Measurements from ENCODE around the gene PRSS38. TPM values are rescaled to one million over a fixed set of nuclear protein-coding genes. Genes with fewer than 3 reads are reported as not detected.

PRSS38 gene
- total and polyA plus RNA-seq, 2 experiments from 2014 or later: not detected

DNA sequence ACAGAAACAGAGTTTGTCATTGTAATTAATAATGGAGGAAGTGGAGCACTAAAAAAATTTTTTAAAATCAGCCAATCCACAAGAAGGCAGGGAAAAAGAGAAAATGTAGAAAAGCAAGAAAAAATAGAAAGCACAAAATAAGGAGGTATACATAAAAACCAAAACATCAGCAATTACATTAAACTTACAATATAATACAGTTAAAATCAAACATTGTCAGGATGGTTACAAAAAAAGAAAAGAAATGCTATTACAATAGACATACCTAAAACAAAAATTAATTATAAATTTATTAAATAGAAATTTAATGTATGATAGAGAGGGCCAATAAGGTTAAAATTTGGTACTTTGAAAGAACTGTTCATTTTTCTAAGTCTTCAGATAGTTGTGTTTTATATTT is 38.7 kb downstream of the PRSS38 start:
- H3K27me3 ChIP-seq (replicated peaks; ENCODE audit: insufficient read depth): peaks cover 8% of the 10 kb centered on the region; the same call in 1 of the 2 replicates
- H3K9me3 ChIP-seq (ENCODE audit: low read depth): no peaks in the 10 kb centered on the region
- H3K9ac ChIP-seq: no peak overlapping the region
- no peaks in the 10 kb centered on the region for H4K20me1 ChIP-seq (ENCODE audit: insufficient read depth)
- no peak overlapping the region for H3K4me3 ChIP-seq
- in situ Hi-C loops (cut with MboI): no loop called here
- no peak overlapping the region for H3K27ac ChIP-seq
- no peak overlapping the region for H2AFZ ChIP-seq
- DNase-seq: no peak
- H3K4me1 ChIP-seq (ENCODE audit: insufficient read depth): no peaks in the 10 kb centered on the region
- no peaks in the 10 kb centered on the region for H3K79me2 ChIP-seq (ENCODE audit: insufficient read depth)
- H3K9me2 ChIP-seq (ENCODE audit: insufficient read depth): no peaks in the 10 kb centered on the region
- no peaks in the 10 kb centered on the region for H3F3A ChIP-seq (ENCODE audit: insufficient read depth)
- no peaks in the 10 kb centered on the region for H3K36me3 ChIP-seq (ENCODE audit: low read depth)
- no peak overlapping the region for H3K4me2 ChIP-seq (ENCODE audit: unreplicated experiment)
- TF ChIP-seq EZH2phosphoT487 (IDR thresholded peaks at IDR 0.05; ENCODE audit: insufficient read depth, low read depth): no peak
- no peak for TF ChIP-seq EZH2 (IDR thresholded peaks at IDR 0.05; ENCODE audit: insufficient read depth, poor library complexity, severe bottlenecking)

DNA sequence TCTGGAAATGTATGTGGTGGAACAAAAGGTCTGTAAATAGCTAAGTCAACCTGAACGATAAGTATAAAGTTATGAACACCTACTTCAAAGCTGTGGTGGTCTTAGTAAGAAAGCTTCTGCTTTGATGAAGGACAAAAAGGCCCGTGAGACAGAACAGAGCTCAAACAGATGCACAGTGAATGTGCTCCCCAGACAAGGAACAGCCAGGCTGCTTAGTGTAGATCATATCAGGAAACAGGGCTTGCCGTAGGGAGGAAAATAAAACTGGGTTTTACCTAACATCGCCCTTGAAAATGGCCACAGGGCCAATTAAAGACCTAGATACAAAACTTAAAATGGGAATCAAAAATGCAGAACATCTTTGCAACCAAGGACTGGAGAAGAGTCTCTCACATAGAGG is 40.2 kb downstream of the PRSS38 start:
- Histone ChIP-seq H3K4me3 (no peak overlapping the region), H3K79me2 (ENCODE audit: insufficient read depth) (no peaks in the 10 kb centered on the region)

DNA sequence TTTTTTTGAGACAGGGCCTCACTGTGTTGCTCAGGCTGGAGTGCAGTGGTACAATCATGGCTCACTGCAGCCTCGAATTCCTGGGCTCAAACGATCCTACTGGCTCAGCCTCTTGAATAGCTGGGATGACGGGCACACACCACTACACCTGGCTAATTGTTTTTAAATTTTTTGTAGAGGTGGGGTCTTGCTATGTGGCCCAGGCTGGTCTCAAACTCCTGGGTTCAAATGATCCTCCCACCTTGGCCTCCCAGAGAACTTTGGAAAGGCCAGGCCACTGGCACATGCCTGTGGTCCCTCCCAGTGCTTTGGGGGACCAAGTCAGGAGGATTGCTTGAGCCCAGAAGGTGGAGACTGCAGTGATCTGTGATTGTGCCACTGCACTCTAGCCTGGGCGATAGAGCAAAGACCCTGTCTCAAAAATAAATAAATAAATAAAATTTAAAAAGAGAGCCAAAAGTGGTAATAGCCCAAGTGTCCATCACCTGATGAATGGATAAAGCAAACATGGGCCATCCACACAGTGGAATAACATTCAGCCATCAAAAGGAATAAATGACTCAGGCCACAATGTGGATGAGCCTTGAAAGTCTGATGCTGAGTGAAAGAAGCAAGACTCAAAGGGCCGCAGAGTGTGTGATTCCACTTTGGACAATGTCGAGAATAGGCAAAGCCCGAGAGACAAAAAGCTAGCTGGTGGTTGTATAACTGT is 40.8 kb downstream of the PRSS38 start:
- H3K4me1 ChIP-seq (ENCODE audit: insufficient read depth): no peaks in the 10 kb centered on the region
- H3K9me2 ChIP-seq (ENCODE audit: insufficient read depth): no peaks in the 10 kb centered on the region
- H4K20me1 ChIP-seq (ENCODE audit: insufficient read depth): no peaks in the 10 kb centered on the region
- H2AFZ ChIP-seq: no peak overlapping the region
- TF ChIP-seq EZH2phosphoT487 (IDR thresholded peaks at IDR 0.05; ENCODE audit: insufficient read depth, low read depth) (no peak), EZH2 (IDR thresholded peaks at IDR 0.05; ENCODE audit: insufficient read depth, poor library complexity, severe bottlenecking) (no peak)
- no peak overlapping the region for H3K4me2 ChIP-seq (ENCODE audit: unreplicated experiment)
- H3K36me3 ChIP-seq (ENCODE audit: low read depth): no peaks in the 10 kb centered on the region
- DNase-seq: no peak
- no peak overlapping the region for H3K9ac ChIP-seq
- H3K4me3 ChIP-seq: no peak overlapping the region
- H3K27me3 ChIP-seq (replicated peaks; ENCODE audit: insufficient read depth): peaks cover 5% of the 10 kb centered on the region; the same call in 1 of the 2 replicates
- in situ Hi-C loops (cut with MboI): no loop called here
- H3K9me3 ChIP-seq (ENCODE audit: low read depth): no peaks in the 10 kb centered on the region
- H3K27ac ChIP-seq: no peak overlapping the region
- H3K79me2 ChIP-seq (ENCODE audit: insufficient read depth): no peaks in the 10 kb centered on the region
- 41 to 43% methylated on average over 7 of the region's 7 CpGs for WGBS, 2 experiments (ENCODE audit: low coverage in 1 of 2, low lambda C conversion rate in 2 of 2, missing lambda C conversion rate in 2 of 2)
- H3F3A ChIP-seq (ENCODE audit: insufficient read depth): no peaks in the 10 kb centered on the region

More for the DNA sequence above, 40.2 kb downstream of the PRSS38 start:
- Histone ChIP-seq H3K4me1 (ENCODE audit: insufficient read depth) (no peaks in the 10 kb centered on the region), H3K27ac (no peak overlapping the region), H3K9me3 (ENCODE audit: low read depth) (no peaks in the 10 kb centered on the region), H3K4me2 (ENCODE audit: unreplicated experiment) (no peak overlapping the region), H3K36me3 (ENCODE audit: low read depth) (no peaks in the 10 kb centered on the region), H2AFZ (no peak overlapping the region), H3K9me2 (ENCODE audit: insufficient read depth) (no peaks in the 10 kb centered on the region), H3K9ac (no peak overlapping the region), H4K20me1 (ENCODE audit: insufficient read depth) (no peaks in the 10 kb centered on the region), H3F3A (ENCODE audit: insufficient read depth) (no peaks in the 10 kb centered on the region), H3K27me3 (replicated peaks; ENCODE audit: insufficient read depth) (0 out of 2 replicates have a peak, but pooled peaks cover 8% of the 10 kb centered on the region)
- in situ Hi-C loops (cut with MboI): no loop called here
- WGBS, 2 experiments (ENCODE audit: low coverage in 1 of 2, low lambda C conversion rate in 2 of 2, missing lambda C conversion rate in 2 of 2): 14 to 15% methylated on average over 4 of the region's 4 CpGs
- TF ChIP-seq EZH2phosphoT487 (IDR thresholded peaks at IDR 0.05; ENCODE audit: insufficient read depth, low read depth): no peak
- no peak for TF ChIP-seq EZH2 (IDR thresholded peaks at IDR 0.05; ENCODE audit: insufficient read depth, poor library complexity, severe bottlenecking)
- no peak for DNase-seq

DNA sequence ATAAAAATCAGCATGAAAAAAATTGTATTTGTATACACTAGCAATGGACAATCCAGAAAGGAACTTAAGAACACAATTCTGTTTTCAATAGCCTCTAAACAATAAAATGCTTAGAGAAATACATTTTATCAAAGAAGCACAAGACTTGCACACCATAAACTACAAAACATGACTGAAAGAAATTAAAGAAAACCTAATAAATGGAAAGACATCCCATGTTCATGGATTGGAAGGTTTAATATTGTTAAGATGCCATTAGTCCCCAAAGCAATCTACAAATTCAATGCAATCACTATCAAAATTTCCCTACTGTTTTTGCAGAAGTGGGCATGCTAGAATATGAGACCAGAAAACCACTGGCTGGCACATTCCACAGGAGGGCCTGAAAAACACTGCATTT is 49.4 kb downstream of the PRSS38 start:
- H3K79me2 ChIP-seq (ENCODE audit: insufficient read depth): no peaks in the 10 kb centered on the region
- no peak for TF ChIP-seq EZH2 (IDR thresholded peaks at IDR 0.05; ENCODE audit: insufficient read depth, poor library complexity, severe bottlenecking)
- no peak for TF ChIP-seq EZH2phosphoT487 (IDR thresholded peaks at IDR 0.05; ENCODE audit: insufficient read depth, low read depth)
- no peak for DNase-seq
- no peaks in the 10 kb centered on the region for H3F3A ChIP-seq (ENCODE audit: insufficient read depth)
- in situ Hi-C loops (cut with MboI): no loop called here
- no peak overlapping the region for H2AFZ ChIP-seq
- no peaks in the 10 kb centered on the region for H4K20me1 ChIP-seq (ENCODE audit: insufficient read depth)
- no peaks in the 10 kb centered on the region for H3K9me3 ChIP-seq (ENCODE audit: low read depth)
- peaks cover 13% of the 10 kb centered on the region for H3K27me3 ChIP-seq (replicated peaks; ENCODE audit: insufficient read depth)
- no peak overlapping the region for H3K4me3 ChIP-seq
- H3K27ac ChIP-seq: no peak overlapping the region
- H3K36me3 ChIP-seq (ENCODE audit: low read depth): no peaks in the 10 kb centered on the region
- no peak overlapping the region for H3K9ac ChIP-seq
- H3K4me2 ChIP-seq (ENCODE audit: unreplicated experiment): no peak overlapping the region
- H3K9me2 ChIP-seq (ENCODE audit: insufficient read depth): no peaks in the 10 kb centered on the region
- H3K4me1 ChIP-seq (ENCODE audit: insufficient read depth): no peaks in the 10 kb centered on the region

Measured in GM23248 (cell line).